ENCODE results near the gene COL6A5.
"Not testable (repeated sequence)": the region's sequence is repeated elsewhere in the genome, so short reads cannot be mapped to it uniquely, and the experiment has no call there.

Gene COL6A5, protein sequence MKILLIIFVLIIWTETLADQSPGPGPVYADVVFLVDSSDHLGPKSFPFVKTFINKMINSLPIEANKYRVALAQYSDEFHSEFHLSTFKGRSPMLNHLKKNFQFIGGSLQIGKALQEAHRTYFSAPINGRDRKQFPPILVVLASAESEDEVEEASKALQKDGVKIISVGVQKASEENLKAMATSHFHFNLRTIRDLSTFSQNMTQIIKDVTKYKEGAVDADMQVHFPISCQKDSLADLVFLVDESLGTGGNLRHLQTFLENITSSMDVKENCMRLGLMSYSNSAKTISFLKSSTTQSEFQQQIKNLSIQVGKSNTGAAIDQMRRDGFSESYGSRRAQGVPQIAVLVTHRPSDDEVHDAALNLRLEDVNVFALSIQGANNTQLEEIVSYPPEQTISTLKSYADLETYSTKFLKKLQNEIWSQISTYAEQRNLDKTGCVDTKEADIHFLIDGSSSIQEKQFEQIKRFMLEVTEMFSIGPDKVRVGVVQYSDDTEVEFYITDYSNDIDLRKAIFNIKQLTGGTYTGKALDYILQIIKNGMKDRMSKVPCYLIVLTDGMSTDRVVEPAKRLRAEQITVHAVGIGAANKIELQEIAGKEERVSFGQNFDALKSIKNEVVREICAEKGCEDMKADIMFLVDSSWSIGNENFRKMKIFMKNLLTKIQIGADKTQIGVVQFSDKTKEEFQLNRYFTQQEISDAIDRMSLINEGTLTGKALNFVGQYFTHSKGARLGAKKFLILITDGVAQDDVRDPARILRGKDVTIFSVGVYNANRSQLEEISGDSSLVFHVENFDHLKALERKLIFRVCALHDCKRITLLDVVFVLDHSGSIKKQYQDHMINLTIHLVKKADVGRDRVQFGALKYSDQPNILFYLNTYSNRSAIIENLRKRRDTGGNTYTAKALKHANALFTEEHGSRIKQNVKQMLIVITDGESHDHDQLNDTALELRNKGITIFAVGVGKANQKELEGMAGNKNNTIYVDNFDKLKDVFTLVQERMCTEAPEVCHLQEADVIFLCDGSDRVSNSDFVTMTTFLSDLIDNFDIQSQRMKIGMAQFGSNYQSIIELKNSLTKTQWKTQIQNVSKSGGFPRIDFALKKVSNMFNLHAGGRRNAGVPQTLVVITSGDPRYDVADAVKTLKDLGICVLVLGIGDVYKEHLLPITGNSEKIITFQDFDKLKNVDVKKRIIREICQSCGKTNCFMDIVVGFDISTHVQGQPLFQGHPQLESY (N-terminal part only)

GRCh38 chr3:130345487-130346079 is at the start of gene COL6A5:
TSS of gene COL6A5 (plus strand) at chr3:130345672. CDS start at chr3:130373639, 27,967 bp downstream.
- no peak for DNase-seq

- no peak for DNase-seq
These were observed 45.9 kb upstream of the COL6A5 start for GRCh38 chr3:130299531-130299930.

DNA sequence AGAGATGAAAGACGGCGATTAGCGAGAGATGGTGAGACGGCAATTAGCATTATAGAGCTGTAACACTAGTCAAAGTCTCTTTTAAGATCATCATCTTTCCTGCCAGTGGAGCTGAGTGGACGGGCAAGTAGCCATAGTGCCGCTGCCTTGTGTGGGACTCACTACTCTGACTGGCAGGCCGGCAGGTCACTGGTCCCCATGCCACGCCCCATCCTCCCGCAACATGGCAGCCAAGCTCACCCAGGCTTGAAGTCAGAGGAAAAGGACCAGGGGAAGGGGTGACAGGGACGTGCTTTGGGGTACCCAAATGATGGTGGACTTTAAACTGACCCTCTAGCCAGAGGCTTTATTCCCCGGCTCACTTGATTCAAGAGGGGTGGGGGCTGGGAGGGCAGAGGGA is 44.6 kb upstream of the COL6A5 start:
- DNase-seq, result no peak

- no peak for DNase-seq
These were observed 35.4 kb upstream of the COL6A5 start for GRCh38 chr3:130310109-130310508.

DNA sequence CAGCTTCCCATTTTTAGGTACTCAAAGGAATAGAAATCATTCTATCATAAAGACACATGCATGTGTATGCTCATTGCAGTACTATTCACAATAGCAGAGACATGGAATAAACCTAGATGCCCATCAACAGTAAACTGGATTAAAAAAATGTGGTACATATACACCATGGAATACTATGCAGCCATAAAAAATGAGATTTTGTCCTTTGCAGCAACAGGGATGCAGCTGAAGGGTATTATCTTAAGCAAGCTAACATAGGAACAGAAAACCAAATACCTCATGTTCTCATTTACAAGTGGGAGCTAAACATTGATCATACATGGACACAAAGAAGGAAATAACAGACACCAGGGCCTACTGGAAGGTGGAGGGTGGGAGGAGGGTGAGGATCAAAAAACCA is 33.1 kb upstream of the COL6A5 start:
- DNase-seq, result no peak

- peak; percentile 6 for DNase-seq
These were observed 29.3 kb upstream of the COL6A5 start for GRCh38 chr3:130316169-130316568.

GRCh38 chr3:130323503-130323902 is 22.0 kb upstream of the COL6A5 start:
- no peak for DNase-seq

- no peak for DNase-seq
These were observed 4.7 kb upstream of the COL6A5 start for GRCh38 chr3:130340766-130341165.

- no peak for DNase-seq
These were observed 4.1 kb upstream of the COL6A5 start for GRCh38 chr3:130341388-130341787.

DNA sequence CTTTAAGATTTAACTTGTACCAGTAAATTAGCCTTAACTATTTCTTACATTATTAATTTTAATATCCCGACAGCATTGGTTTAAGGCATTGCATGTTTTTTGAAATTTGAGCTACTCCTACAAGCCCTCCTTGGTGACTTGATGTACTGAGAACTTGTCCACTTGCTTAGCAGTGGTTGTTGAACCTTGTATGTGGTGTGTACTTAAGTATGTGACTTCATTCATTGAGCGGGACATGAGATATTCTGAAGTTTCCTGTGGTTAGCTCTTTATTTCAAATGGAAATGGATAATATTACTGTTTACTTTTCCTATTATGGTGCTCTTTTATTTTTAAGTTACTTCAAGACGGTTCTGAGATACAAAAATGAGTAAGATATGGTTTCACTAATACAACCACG is 3.6 kb upstream of the COL6A5 start:
- DNase-seq, result no peak

GRCh38 chr3:130342821-130343661 is 2.4 kb upstream of the COL6A5 start:
- DNase-seq, result no peak

GRCh38 chr3:130348258-130348657 is 2.8 kb downstream of the COL6A5 start:
- not testable (repeated sequence) for DNase-seq

DNA sequence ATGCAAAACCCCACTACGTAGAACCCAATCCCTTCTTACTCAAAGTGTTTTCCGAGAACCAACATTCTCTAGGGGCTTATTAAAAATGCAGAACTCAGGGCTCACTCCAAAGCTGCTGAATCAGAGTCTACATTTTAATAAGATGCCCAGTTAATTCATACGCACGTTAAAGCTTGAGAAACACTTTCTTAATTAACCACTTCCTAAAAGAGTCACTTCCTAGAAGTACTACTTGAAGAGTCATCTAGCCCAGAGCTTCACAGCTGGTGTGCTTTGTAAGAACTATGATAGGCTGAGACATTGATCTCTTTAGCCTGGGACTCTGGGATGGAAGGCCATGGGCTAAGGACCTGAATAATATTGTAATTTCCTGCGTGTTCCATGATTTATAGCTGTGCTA is 9.0 kb downstream of the COL6A5 start:
- no peak for DNase-seq

DNA sequence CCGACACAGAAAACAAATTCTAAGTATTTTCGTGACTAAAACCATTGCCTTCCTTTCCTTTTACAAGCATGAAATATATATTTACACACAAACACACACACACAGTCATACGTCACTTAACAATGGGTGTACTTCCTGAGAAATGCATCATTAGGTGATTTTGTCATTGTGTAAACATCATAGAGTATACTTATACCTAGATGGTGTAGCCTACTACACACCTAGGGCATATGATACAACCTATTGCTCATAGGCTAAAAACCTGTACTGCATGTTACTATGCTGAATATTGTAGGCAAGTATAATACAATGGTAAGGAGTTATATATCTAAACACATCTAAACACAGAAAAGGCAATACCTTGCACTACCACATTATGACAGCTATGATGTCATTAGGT is 28.6 kb downstream of the COL6A5 start:
- no peak for DNase-seq

DNA sequence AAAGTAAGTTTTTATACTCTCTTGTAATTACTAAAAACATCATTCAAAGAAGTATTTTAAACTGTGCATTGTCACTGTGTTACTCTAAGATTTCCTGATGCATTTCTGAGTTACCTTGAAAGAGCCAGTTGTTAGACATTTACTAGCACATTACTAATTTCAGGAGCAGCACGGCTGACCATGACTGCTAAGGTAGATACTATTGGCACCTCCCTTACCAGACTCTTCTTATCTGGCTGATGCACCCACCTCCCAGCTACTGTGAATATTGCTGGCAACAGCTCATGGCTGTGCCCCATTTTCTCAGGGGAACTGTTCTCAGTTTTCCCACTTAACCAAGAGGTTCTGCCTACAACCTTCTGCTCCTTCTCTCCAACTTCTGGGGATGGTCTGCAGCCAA is 29.4 kb downstream of the COL6A5 start:
- DNase-seq, result no peak

DNA sequence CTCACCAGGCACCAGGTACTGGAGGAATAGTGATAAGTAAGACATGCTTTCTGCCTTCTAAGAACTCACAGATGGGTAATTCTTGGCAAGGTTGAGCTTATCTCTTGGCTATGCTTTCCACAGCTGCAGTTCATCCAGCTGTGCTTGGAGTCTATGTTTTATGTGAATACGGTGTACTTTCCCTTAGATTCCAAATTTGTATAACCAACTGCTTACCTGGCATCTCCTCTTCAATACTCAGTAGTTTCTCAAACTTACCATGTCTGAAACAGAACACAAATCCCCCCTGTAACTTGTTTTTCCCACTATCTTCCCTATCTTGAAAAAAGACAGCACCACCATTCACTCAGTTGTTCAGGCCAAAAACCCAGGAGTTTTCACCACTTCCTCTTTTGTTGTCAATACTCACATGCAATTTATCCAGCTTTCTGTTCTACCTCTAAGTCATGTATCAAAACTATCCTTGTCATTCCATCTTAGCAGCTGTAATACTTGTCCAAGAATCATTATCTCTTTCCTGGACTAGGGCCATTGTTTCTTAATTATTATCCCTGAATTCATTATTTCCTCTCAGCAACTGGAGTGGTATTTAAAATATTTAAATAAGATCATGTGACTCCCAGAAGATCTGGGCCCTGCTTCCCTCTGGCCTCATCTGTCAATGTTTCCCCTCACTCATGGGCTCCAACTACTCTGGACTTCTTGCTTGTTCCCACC is 32.6 kb downstream of the COL6A5 start:
- DNase-seq, result no peak

GRCh38 chr3:130378677-130379191 is 33.3 kb downstream of the COL6A5 start:
- DNase-seq, result no peak

GRCh38 chr3:130379274-130379673 is 33.8 kb downstream of the COL6A5 start:
- no peak for DNase-seq

- no peak for DNase-seq
These were observed 34.9 kb downstream of the COL6A5 start for GRCh38 chr3:130380398-130380797.

GRCh38 chr3:130383424-130383823 is 38.0 kb downstream of the COL6A5 start:
- no peak for DNase-seq

GRCh38 chr3:130384476-130385025 is 39.1 kb downstream of the COL6A5 start:
- no peak for DNase-seq
